Activated T-cell treated with anti-CD3 and anti-CD28 coated beads, Interleukin-2, amount 50 U/mL, for 72 hours (primary cell): ENCODE results near the gene SSR3. TPM values are rescaled to one million over a fixed set of nuclear protein-coding genes. Genes with fewer than 3 reads are reported as not detected.
"Not testable (repeated sequence)": the region's sequence is repeated elsewhere in the genome, so short reads cannot be mapped to it uniquely, and the experiment has no call there.

Experiments
- ATAC-seq, 2 donors: fragments of 150-1000 bp; cut with Tn5 transposase; replicated peaks in 1 of 2; 2 replicates each; pipeline ENCODE4 v1.10.0; 2021; ENCODE audit warnings: moderate library complexity in 2 of 2, mild to moderate bottlenecking in 1 of 2
- DNase-seq, 2 donors: peaks; one replicate each; pipeline ENCODE4 v3.0.0; 2021 to 2022; ENCODE audit warnings: mixed read lengths in 1 of 2
- H3K27ac Mint-ChIP-seq: one replicate; pipeline ENCODE4 v1.8.0; 2022; ENCODE audit warnings: mild to moderate bottlenecking, moderate library complexity, mixed read lengths
- H3K27me3 Mint-ChIP-seq: one replicate; pipeline ENCODE4 v1.8.0; 2022; ENCODE audit warnings: low read depth, mixed read lengths
- H3K36me3 Mint-ChIP-seq, 2 donors: one replicate each; pipeline ENCODE4 v1.8.0; 2022; ENCODE audit warnings: mixed read lengths in 2 of 2, mild to moderate bottlenecking in 1 of 2; ENCODE audit not compliant: insufficient read depth in 2 of 2
- H3K4me1 Mint-ChIP-seq: one replicate; pipeline ENCODE4 v1.8.0; 2022; ENCODE audit warnings: low read depth, mixed read lengths
- H3K4me3 Mint-ChIP-seq, 2 donors: one replicate each; pipeline ENCODE4 v1.8.0; 2022; ENCODE audit warnings: mild to moderate bottlenecking in 2 of 2, mixed read lengths in 2 of 2, moderate library complexity in 2 of 2
- H3K9me3 Mint-ChIP-seq, 2 donors: one replicate each; pipeline ENCODE4 v1.8.0; 2022; ENCODE audit warnings: mixed read lengths in 2 of 2
- total RNA-seq, 2 donors: library from RNA; stranded (reverse); gene quantifications; one replicate each; pipeline ENCODE4 v1.2.3, GENCODE V29; 2022

SSR3 gene
- total RNA-seq, 2 donors from 2014 or later: 189 to 204 TPM

GRCh38 chr3:156586905-156587759, 32.2 kb upstream of the SSR3 start:
- Mint-ChIP-seq H3K9me3 (peaks cover 0 to 2% of the 10 kb centered on the region in 2 donors), H3K4me3 (no peak overlapping the region), H3K27ac (no peak overlapping the region), H3K36me3 (no peaks in the 10 kb centered on the region), H3K27me3 (no peaks in the 10 kb centered on the region), H3K4me1 (peaks cover 16% of the 10 kb centered on the region)
- DNase-seq (no peak), ATAC-seq (no peak)

DNA sequence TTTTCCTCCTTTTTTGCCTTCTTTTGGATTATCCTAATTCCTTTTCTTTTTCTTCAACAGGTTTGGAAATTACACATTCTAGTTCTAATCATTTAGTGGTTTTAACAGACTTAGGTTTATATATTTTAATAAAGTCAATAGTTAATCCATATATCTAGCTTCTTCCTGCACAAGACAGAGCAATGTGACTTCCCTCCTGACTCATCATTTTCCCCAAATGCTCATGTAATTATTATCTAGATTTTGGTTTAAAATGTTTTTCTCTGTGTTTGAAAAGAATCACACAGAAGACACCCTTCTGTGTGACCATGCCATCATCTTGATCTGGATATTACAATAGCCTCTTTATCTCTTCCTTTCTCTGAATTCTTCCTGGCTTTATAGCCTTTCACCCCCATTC, 28.6 kb upstream of the SSR3 start:
- H3K4me1 Mint-ChIP-seq: peaks cover 16% of the 10 kb centered on the region
- H3K9me3 Mint-ChIP-seq: no peaks in the 10 kb centered on the region
- ATAC-seq (no peak), DNase-seq (no peak)
- no peaks in the 10 kb centered on the region for H3K27me3 Mint-ChIP-seq
- H3K36me3 Mint-ChIP-seq: no peaks in the 10 kb centered on the region
- H3K4me3 Mint-ChIP-seq: no peak overlapping the region
- H3K27ac Mint-ChIP-seq: peak overlapping the region; percentile 1

GRCh38 chr3:156582532-156583183, 27.7 kb upstream of the SSR3 start:
- no peak overlapping the region for H3K27ac Mint-ChIP-seq
- DNase-seq (no peak), ATAC-seq (peak; percentile 37 to 48)
- no peaks in the 10 kb centered on the region for H3K36me3 Mint-ChIP-seq
- H3K9me3 Mint-ChIP-seq: no peaks in the 10 kb centered on the region
- H3K4me3 Mint-ChIP-seq: no peak overlapping the region
- H3K4me1 Mint-ChIP-seq: peaks cover 16% of the 10 kb centered on the region
- no peaks in the 10 kb centered on the region for H3K27me3 Mint-ChIP-seq

DNA sequence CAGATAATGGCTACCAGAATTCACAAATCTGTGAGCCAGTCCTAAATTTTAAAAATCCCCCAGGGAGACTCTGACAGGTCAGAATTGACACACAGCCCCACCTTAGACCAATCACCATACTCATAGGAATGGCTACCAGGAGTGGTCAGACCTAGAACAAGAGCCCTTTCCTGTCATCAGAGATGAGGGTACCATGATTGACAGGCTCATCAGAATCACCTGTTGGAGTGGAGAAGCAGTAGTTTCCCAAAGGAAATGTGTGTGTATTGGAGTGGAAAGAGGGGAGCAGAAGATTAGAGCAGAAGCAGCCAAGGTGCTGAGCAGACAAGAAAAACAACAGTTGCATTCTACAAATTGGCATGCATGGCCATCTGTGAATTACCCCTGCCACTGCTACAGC, 27.0 kb upstream of the SSR3 start:
- Mint-ChIP-seq H3K4me3 (no peak overlapping the region), H3K4me1 (peaks cover 16% of the 10 kb centered on the region), H3K27me3 (no peaks in the 10 kb centered on the region), H3K36me3 (no peaks in the 10 kb centered on the region), H3K9me3 (no peaks in the 10 kb centered on the region), H3K27ac (no peak overlapping the region)
- ATAC-seq (no peak), DNase-seq (no peak)

- Mint-ChIP-seq H3K27me3 (peaks cover 8% of the 10 kb centered on the region), H3K36me3 (no peaks in the 10 kb centered on the region), H3K4me3 (no peak overlapping the region), H3K27ac (no peak overlapping the region), H3K4me1 (peaks cover 16% of the 10 kb centered on the region), H3K9me3 (no peaks in the 10 kb centered on the region)
- DNase-seq (no peak), ATAC-seq (no peak)
Measured at GRCh38 chr3:156581033-156581432, 26.1 kb upstream of the SSR3 start.

DNA sequence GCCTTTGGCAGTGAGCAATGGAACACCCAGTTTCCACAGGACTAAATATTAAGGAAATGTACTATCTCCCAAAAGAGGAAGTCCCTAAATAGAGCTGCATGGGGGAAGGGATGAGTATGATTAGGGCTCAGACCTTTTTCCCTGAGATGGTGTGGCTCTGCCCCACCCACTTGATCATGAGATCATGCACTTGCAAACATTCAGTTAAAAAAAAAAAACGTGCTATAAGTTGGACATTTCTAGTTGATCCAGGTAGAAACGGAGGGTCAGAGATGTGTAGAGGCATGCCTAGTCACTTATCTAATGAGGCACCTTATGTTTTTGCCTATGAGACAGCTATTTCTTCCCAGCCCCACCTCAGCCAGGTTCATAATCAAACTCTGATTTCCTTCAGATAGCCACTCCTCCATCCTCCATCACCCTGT, 24.5 kb upstream of the SSR3 start:
- Mint-ChIP-seq H3K27me3 (peaks cover 16% of the 10 kb centered on the region), H3K4me1 (peaks cover 16% of the 10 kb centered on the region), H3K4me3 (no peak overlapping the region), H3K27ac (no peak overlapping the region), H3K9me3 (no peaks in the 10 kb centered on the region), H3K36me3 (no peaks in the 10 kb centered on the region)
- no peak for ATAC-seq
- DNase-seq: no peak

DNA sequence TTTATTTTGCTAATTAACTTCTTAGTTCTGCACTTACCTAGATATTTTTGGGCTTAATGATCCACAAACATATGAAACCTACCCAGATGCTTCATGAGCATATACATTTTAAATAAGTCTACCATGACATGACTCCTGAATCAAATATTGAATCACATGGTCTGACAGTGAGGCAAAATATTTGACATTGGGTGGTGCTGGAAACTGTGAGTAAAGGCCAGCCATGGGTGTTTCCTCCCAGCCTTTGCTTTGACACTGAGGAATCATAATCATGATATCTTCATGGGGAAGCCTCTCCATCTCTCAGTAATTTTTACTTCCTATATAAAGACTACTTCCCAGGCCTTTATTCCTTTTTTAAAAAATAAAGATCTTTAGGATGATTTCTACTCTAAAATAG, 22.8 kb upstream of the SSR3 start:
- Mint-ChIP-seq H3K27ac (no peak overlapping the region), H3K9me3 (no peaks in the 10 kb centered on the region), H3K27me3 (peaks cover 26% of the 10 kb centered on the region), H3K4me1 (peaks cover 4% of the 10 kb centered on the region), H3K4me3 (no peak overlapping the region), H3K36me3 (no peaks in the 10 kb centered on the region)
- DNase-seq (no peak), ATAC-seq (no peak)

- Mint-ChIP-seq H3K27ac (no peak overlapping the region), H3K4me3 (no peak overlapping the region), H3K27me3 (peaks cover 35% of the 10 kb centered on the region), H3K9me3 (no peaks in the 10 kb centered on the region), H3K4me1 (no peaks in the 10 kb centered on the region), H3K36me3 (no peaks in the 10 kb centered on the region)
- ATAC-seq (no peak), DNase-seq (no peak)
Measured at GRCh38 chr3:156576651-156577348, 21.9 kb upstream of the SSR3 start.

GRCh38 chr3:156576051-156576450, 21.1 kb upstream of the SSR3 start:
- no peaks in the 10 kb centered on the region for H3K9me3 Mint-ChIP-seq

GRCh38 chr3:156575641-156576040, 20.7 kb upstream of the SSR3 start:
- DNase-seq (no peak), ATAC-seq (no peak)
- no peaks in the 10 kb centered on the region for H3K9me3 Mint-ChIP-seq
- H3K4me1 Mint-ChIP-seq: no peaks in the 10 kb centered on the region
- no peak overlapping the region for H3K4me3 Mint-ChIP-seq
- H3K27ac Mint-ChIP-seq: no peak overlapping the region
- peaks cover 35% of the 10 kb centered on the region for H3K27me3 Mint-ChIP-seq
- no peaks in the 10 kb centered on the region for H3K36me3 Mint-ChIP-seq

More at GRCh38 chr3:156576051-156576450, 21.1 kb upstream of the SSR3 start:
- Mint-ChIP-seq H3K27me3 (peaks cover 35% of the 10 kb centered on the region), H3K4me1 (no peaks in the 10 kb centered on the region), H3K4me3 (no peak overlapping the region), H3K36me3 (no peaks in the 10 kb centered on the region), H3K27ac (no peak overlapping the region)
- ATAC-seq (no peak), DNase-seq (no peak)

GRCh38 chr3:156569881-156570280, 15.0 kb upstream of the SSR3 start:
- H3K4me3 Mint-ChIP-seq, H3K27ac Mint-ChIP-seq, ATAC-seq, H3K36me3 Mint-ChIP-seq, DNase-seq, H3K9me3 Mint-ChIP-seq: not testable (repeated sequence)
- peaks cover 22% of the 10 kb centered on the region for H3K27me3 Mint-ChIP-seq
- H3K4me1 Mint-ChIP-seq: peaks cover 13% of the 10 kb centered on the region

DNA sequence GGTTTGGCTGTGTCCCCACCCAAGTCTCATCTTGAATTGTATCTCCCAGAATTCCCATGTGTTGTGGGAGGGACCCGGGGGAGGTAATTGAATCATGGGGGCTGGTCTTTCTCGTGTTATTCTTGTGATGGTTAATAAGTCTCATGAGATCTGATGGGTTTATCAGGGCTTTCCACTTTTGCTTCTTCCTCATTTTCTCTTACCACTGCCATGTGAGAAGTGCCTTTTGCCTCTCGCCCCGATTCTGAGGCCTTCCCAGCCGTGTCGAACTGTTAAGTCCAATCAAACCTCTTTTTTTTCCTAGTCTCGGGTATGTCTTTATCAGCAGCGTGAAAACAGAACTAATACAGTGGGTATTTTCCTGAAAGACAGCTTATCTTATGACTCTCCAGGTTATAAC, 14.1 kb upstream of the SSR3 start:
- not testable (repeated sequence) for H3K9me3 Mint-ChIP-seq, ATAC-seq, H3K36me3 Mint-ChIP-seq, H3K27ac Mint-ChIP-seq, H3K4me3 Mint-ChIP-seq, DNase-seq
- peaks cover 15% of the 10 kb centered on the region for H3K27me3 Mint-ChIP-seq
- peaks cover 13% of the 10 kb centered on the region for H3K4me1 Mint-ChIP-seq
